ENCODE data around the gene BCL2L1.

BCL2L1 gene

DNA sequence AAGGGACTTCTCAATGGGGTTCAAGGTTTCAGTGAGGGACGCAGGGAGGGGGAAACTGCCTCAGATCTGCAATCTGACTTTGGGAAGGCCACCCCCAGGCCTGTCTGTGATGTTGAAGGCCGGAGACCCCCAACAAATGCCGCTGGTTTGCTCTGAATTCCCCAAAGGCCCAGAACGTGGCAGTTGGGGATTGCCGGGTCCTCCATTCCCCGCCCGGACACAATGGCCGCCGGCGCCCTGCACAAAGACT lies 326 bp upstream of the BCL2L1 start:
- DNase-seq, result no peak
- TF ChIP-seq CTCF (IDR thresholded peaks at IDR 0.05; ENCODE audit: low read depth, low read length), result no peak
- peaks cover 39% of the 10 kb centered on the region for H3K36me3 ChIP-seq
- H3K9me3 ChIP-seq (ENCODE audit: severe bottlenecking), result no peaks in the 10 kb centered on the region
- H3K27ac ChIP-seq, result peak overlapping the region; percentile 98
- H3K4me3 ChIP-seq (ENCODE audit: low read depth, low read length), result peak overlapping the region; percentile 51
- no peaks in the 10 kb centered on the region for H3K27me3 ChIP-seq (ENCODE audit: insufficient read depth, low read depth, severe bottlenecking)

DNA sequence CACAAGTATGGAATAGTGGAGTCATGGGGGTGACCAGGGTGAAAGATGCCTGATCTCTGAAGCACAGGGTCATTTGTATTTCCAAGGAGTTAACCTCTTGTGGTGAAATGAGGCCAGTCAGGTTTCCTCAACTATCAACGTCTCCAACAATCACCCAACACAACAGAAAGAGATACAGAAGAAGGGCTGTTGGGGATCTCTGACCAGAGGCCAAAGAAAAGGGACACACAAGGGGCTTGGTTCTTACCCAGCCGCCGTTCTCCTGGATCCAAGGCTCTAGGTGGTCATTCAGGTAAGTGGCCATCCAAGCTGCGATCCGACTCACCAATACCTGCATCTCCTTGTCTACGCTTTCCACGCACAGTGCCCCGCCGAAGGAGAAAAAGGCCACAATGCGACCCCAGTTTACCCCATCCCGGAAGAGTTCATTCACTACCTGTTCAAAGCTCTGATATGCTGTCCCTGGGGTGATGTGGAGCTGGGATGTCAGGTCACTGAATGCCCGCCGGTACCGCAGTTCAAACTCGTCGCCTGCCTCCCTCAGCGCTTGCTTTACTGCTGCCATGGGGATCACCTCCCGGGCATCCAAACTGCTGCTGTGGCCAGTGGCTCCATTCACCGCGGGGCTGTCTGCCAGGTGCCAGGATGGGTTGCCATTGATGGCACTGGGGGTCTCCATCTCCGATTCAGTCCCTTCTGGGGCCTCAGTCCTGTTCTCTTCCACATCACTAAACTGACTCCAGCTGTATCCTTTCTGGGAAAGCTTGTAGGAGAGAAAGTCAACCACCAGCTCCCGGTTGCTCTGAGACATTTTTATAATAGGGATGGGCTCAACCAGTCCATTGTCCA lies 1.0 kb downstream of the BCL2L1 start:
- peak overlapping the region; percentile 51 for H3K4me3 ChIP-seq (ENCODE audit: low read depth, low read length)
- peaks cover 53% of the 10 kb centered on the region for H3K36me3 ChIP-seq
- H3K27me3 ChIP-seq (ENCODE audit: insufficient read depth, low read depth, severe bottlenecking), result no peaks in the 10 kb centered on the region
- no peaks in the 10 kb centered on the region for H3K9me3 ChIP-seq (ENCODE audit: severe bottlenecking)
- no peak for DNase-seq
- no peak for TF ChIP-seq CTCF (IDR thresholded peaks at IDR 0.05; ENCODE audit: low read depth, low read length)
- H3K27ac ChIP-seq, result peak overlapping the region; percentile 98

DNA sequence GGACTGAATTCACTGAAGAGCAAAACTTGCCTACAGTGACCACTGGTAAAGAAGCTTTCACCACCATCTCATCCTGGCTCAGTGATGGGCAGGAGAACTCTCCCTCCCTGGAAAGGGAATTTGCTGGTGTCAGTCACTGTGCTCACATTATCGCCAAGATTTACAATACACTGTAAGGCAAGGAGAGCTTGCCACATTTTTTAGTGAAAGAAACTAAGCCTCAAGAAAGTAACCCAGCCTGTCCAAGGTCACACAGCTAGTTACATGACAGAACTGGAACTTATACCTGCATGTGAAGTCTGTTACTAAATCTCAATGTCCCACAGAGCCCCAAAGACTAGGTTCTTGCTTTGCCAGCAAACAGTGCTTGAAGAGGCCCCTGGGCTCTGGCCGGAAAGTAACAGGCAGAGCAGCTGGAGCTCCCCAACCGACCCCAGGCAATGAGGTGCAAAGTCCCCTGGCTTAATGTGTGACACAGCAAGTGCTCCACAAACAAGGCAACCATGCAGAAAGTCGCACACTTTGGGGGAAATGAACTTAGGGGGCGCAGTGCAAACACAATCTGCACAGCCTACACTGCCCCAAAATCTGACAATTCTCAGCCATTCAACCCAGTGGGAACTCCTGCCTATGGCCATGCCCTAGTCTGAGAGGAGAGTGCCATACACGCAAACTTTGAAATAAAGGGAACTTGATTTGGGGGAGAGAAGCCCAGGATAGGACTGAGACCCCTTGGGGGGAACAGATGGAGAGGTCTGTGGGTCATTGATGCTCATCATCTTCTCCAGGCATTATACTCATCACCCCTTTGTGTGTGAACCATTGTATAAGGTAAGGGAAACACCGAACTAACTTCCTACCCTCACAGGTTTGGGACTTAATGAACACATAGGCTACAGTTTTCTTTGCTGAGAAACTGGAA lies 1.9 kb downstream of the BCL2L1 start:
- Histone ChIP-seq H3K9me3 (ENCODE audit: severe bottlenecking) (no peaks in the 10 kb centered on the region), H3K27me3 (ENCODE audit: insufficient read depth, low read depth, severe bottlenecking) (no peaks in the 10 kb centered on the region), H3K4me3 (ENCODE audit: low read depth, low read length) (peak overlapping the region; percentile 51), H3K27ac (peak overlapping the region; percentile 98), H3K36me3 (peaks cover 62% of the 10 kb centered on the region)
- 0 out of 2 replicates have a peak, but pooled peaks have one; percentile 6 for TF ChIP-seq CTCF (IDR thresholded peaks at IDR 0.05; ENCODE audit: low read depth, low read length)
- DNase-seq, result no peak

GRCh38 chr20:31719644-31720485 lies 2.8 kb downstream of the BCL2L1 start:
- H3K27me3 ChIP-seq (ENCODE audit: insufficient read depth, low read depth, severe bottlenecking), result no peaks in the 10 kb centered on the region
- DNase-seq, result no peak
- H3K36me3 ChIP-seq, result peaks cover 69% of the 10 kb centered on the region
- no peaks in the 10 kb centered on the region for H3K9me3 ChIP-seq (ENCODE audit: severe bottlenecking)
- peak overlapping the region; percentile 98 for H3K27ac ChIP-seq
- peak overlapping the region; percentile 51 for H3K4me3 ChIP-seq (ENCODE audit: low read depth, low read length)
- no peak for TF ChIP-seq CTCF (IDR thresholded peaks at IDR 0.05; ENCODE audit: low read depth, low read length)

- DNase-seq, result peak; percentile 41
- Histone ChIP-seq H3K4me3 (ENCODE audit: low read depth, low read length) (peak overlapping the region; percentile 51), H3K36me3 (peaks cover 77% of the 10 kb centered on the region), H3K27ac (peak overlapping the region; percentile 98), H3K27me3 (ENCODE audit: insufficient read depth, low read depth, severe bottlenecking) (no peaks in the 10 kb centered on the region), H3K9me3 (ENCODE audit: severe bottlenecking) (no peaks in the 10 kb centered on the region)
- TF ChIP-seq CTCF (IDR thresholded peaks at IDR 0.05; ENCODE audit: low read depth, low read length), result no peak
Measured at GRCh38 chr20:31718952-31719643, 3.6 kb downstream of the BCL2L1 start.

Data from WERI-Rb-1 (cell line).